ENCODE results near the gene CD9.

CD9 gene

DNA sequence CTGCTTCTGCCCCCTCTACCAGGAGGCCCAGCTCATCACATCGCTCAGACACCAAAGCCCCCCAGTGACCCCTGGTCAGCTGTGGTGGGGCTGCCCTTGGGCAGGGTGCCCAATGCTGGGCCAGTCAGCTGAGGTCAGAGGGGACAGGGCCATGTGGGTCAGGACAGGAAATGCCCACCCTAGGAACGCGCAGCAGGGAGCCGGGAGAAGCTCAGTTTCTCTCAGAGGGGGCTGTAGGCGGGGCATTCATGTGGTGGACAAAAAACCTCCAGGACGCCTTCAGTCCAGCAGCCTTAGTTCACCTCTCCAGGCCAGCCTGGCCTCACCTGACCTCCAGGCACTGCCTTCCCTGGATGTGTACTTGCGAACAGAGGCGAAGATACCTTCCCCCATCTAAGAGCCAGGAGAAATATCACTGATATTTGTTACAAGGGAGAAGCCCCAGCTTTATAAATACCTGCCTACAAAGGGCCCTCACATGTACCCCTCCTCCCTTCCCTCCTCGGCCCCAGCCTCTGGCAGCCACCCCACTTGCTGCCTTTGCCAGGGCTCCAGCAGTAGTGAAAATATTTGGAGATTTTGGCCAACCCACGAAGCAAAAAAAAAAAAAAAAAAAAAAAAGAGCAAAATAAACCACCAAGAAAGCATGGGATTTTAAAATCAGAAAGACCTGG, 68.4 kb downstream of the CD9 start:
- H3K27ac ChIP-seq (ENCODE audit: low read length) = no peak overlapping the region
- no peak for ATAC-seq (ENCODE audit: insufficient read depth, low read depth)

DNA sequence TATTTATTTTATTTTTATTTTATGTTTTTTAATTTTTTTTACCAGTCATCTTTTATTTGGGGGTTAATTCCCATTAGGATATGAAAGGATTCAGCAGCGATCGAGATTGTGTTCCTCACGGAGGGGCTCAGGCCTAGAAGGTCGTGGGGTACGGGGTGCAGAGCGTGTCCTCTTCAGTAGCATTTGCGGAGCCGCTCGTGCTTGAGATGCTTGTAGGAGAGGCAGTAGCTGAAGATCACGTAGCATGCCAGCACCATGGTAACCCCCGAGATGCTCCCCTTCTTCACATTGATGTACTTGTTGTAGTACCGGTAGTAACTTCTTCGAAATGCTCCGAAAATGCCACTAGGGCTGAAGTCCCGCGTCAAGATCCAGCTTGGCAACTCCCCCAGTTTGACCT, 69.8 kb downstream of the CD9 start:
- H3K9ac ChIP-seq (ENCODE audit: low read depth, low read length) = no peak overlapping the region
- no peaks in the 10 kb centered on the region for H4K20me1 ChIP-seq (ENCODE audit: insufficient read depth, low read length)
- DNase-seq (no peak), ATAC-seq (ENCODE audit: insufficient read depth, low read depth) (no peak)
- H3K4me1 ChIP-seq (ENCODE audit: insufficient read depth, low read length) = no peaks in the 10 kb centered on the region
- peaks cover 22% of the 10 kb centered on the region for H3K27me3 ChIP-seq (ENCODE audit: insufficient read depth, low read length, poor library complexity)
- no peak overlapping the region for H3K27ac ChIP-seq (ENCODE audit: low read length)
- H3K4me2 ChIP-seq (ENCODE audit: insufficient read depth, low read length) = no peak overlapping the region
- H3K4me3 ChIP-seq (ENCODE audit: low read depth in 1 of 2, low read length in 2 of 2) = no peak overlapping the region
- no peak for TF ChIP-seq EZH2 (IDR thresholded peaks at IDR 0.05; ENCODE audit: borderline replicate concordance, low read depth, low read length, severe bottlenecking)
- TF ChIP-seq, protein P1, sequence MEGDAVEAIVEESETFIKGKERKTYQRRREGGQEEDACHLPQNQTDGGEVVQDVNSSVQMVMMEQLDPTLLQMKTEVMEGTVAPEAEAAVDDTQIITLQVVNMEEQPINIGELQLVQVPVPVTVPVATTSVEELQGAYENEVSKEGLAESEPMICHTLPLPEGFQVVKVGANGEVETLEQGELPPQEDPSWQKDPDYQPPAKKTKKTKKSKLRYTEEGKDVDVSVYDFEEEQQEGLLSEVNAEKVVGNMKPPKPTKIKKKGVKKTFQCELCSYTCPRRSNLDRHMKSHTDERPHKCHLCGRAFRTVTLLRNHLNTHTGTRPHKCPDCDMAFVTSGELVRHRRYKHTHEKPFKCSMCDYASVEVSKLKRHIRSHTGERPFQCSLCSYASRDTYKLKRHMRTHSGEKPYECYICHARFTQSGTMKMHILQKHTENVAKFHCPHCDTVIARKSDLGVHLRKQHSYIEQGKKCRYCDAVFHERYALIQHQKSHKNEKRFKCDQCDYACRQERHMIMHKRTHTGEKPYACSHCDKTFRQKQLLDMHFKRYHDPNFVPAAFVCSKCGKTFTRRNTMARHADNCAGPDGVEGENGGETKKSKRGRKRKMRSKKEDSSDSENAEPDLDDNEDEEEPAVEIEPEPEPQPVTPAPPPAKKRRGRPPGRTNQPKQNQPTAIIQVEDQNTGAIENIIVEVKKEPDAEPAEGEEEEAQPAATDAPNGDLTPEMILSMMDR (IDR thresholded peaks at IDR 0.05; ENCODE audit: borderline replicate concordance, extremely low read depth, low read length, poor library complexity, severe bottlenecking) = no peak
- no peaks in the 10 kb centered on the region for H3K36me3 ChIP-seq (ENCODE audit: insufficient read depth, low read length)
- no peaks in the 10 kb centered on the region for H3K9me3 ChIP-seq (ENCODE audit: insufficient read depth, low read length, severe bottlenecking)
- no peak overlapping the region for H2AFZ ChIP-seq (ENCODE audit: low read depth, low read length)
- no peaks in the 10 kb centered on the region for H3K79me2 ChIP-seq (ENCODE audit: insufficient read depth, low read length)

More for the DNA sequence above, 68.4 kb downstream of the CD9 start:
- no peak overlapping the region for H3K9ac ChIP-seq (ENCODE audit: low read depth, low read length)
- no peak overlapping the region for H2AFZ ChIP-seq (ENCODE audit: low read depth, low read length)
- TF ChIP-seq, protein P1 (IDR thresholded peaks at IDR 0.05; ENCODE audit: borderline replicate concordance, extremely low read depth, low read length, poor library complexity, severe bottlenecking) = no peak
- no peak for TF ChIP-seq EZH2 (IDR thresholded peaks at IDR 0.05; ENCODE audit: borderline replicate concordance, low read depth, low read length, severe bottlenecking)
- no peaks in the 10 kb centered on the region for H3K79me2 ChIP-seq (ENCODE audit: insufficient read depth, low read length)
- no peaks in the 10 kb centered on the region for H3K36me3 ChIP-seq (ENCODE audit: insufficient read depth, low read length)
- no peak overlapping the region for H3K4me2 ChIP-seq (ENCODE audit: insufficient read depth, low read length)
- no peaks in the 10 kb centered on the region for H4K20me1 ChIP-seq (ENCODE audit: insufficient read depth, low read length)
- H3K9me3 ChIP-seq (ENCODE audit: insufficient read depth, low read length, severe bottlenecking) = no peaks in the 10 kb centered on the region
- no peak for DNase-seq
- no peaks in the 10 kb centered on the region for H3K4me1 ChIP-seq (ENCODE audit: insufficient read depth, low read length)
- peaks cover 18% of the 10 kb centered on the region for H3K27me3 ChIP-seq (ENCODE audit: insufficient read depth, low read length, poor library complexity)
- no peak overlapping the region for H3K4me3 ChIP-seq (ENCODE audit: low read depth in 1 of 2, low read length in 2 of 2)

DNA sequence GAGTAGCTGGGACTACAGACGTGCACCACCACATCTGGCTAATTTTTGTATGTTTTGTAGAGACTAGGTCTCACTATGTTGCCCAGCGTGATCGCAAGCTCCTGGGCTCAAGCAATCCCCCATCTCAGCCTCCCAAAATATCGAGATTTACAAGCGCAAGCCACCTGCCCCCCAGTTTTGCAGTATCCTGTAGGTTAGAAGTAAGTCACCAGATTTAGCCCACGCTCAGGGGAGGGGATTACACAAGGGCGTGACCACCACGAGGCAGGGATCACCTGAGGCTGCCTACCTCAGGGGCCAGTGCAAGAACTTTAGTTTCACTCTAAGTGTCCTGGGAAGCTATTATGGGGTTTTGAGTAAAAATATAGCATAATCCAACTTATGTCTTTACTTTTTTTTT, 71.1 kb downstream of the CD9 start:
- Histone ChIP-seq H3K9ac (ENCODE audit: low read depth, low read length) (no peak overlapping the region), H3K36me3 (ENCODE audit: insufficient read depth, low read length) (no peaks in the 10 kb centered on the region), H3K27me3 (ENCODE audit: insufficient read depth, low read length, poor library complexity) (peaks cover 25% of the 10 kb centered on the region), H2AFZ (ENCODE audit: low read depth, low read length) (no peak overlapping the region), H3K79me2 (ENCODE audit: insufficient read depth, low read length) (no peaks in the 10 kb centered on the region), H3K27ac (ENCODE audit: low read length) (no peak overlapping the region), H3K9me3 (ENCODE audit: insufficient read depth, low read length, severe bottlenecking) (no peaks in the 10 kb centered on the region), H4K20me1 (ENCODE audit: insufficient read depth, low read length) (no peaks in the 10 kb centered on the region), H3K4me1 (ENCODE audit: insufficient read depth, low read length) (no peaks in the 10 kb centered on the region), H3K4me2 (ENCODE audit: insufficient read depth, low read length) (no peak overlapping the region), H3K4me3 (ENCODE audit: low read depth in 1 of 2, low read length in 2 of 2) (no peak overlapping the region)
- DNase-seq (no peak), ATAC-seq (ENCODE audit: insufficient read depth, low read depth) (no peak)
- TF ChIP-seq, protein P1 (IDR thresholded peaks at IDR 0.05; ENCODE audit: borderline replicate concordance, extremely low read depth, low read length, poor library complexity, severe bottlenecking) = no peak

Measured in DND-41 (cell line).